DND-41 (cell line): Measurements from ENCODE around the gene RBM45.

Source experiments
- ATAC-seq: fragments of 200-7000 bp; cut with Tn5 transposase; 3 replicates; pipeline ENCODE4 v1.9.1; 2021; ENCODE audit warnings: low read depth; ENCODE audit not compliant: insufficient read depth
- DNase-seq: peaks from one replicate; pipeline ENCODE4 v3.0.0-alpha.2; 2020
- H2AFZ ChIP-seq: 2 replicates; pipeline ENCODE4 v1.6.0; 2012; ENCODE audit warnings: low read depth, low read length
- H3K27ac ChIP-seq: 2 replicates; pipeline ENCODE4 v1.5.1; 2012; ENCODE audit warnings: low read length, inconsistent platforms
- H3K27me3 ChIP-seq: fragments of 200-600 bp; sonication (generic); 2 replicates; pipeline ENCODE4 v1.6.0; 2012; ENCODE audit warnings: low read length, mild to moderate bottlenecking, inconsistent platforms; ENCODE audit not compliant: insufficient read depth, poor library complexity
- H3K36me3 ChIP-seq: 2 replicates; pipeline ENCODE4 v1.5.1; 2012; ENCODE audit warnings: low read length, inconsistent platforms; ENCODE audit not compliant: insufficient read depth
- H3K4me1 ChIP-seq: 2 replicates; pipeline ENCODE4 v1.5.1; 2012; ENCODE audit warnings: mild to moderate bottlenecking, low read length; ENCODE audit not compliant: insufficient read depth
- H3K4me2 ChIP-seq: 2 replicates; pipeline ENCODE4 v1.6.0; 2012; ENCODE audit warnings: mild to moderate bottlenecking, moderate library complexity, low read length, inconsistent platforms; ENCODE audit not compliant: insufficient read depth
- H3K4me3 ChIP-seq, 2 experiments: fragments of 200-600 bp in 1 of 2; shearing (Covaris generic) in 1 of 2; 2 replicates each; pipeline ENCODE4 v1.5.1; 2012 to 2016; ENCODE audit warnings: inconsistent platforms in 2 of 2, low read length in 2 of 2, mild to moderate bottlenecking in 2 of 2, low read depth in 1 of 2, moderate library complexity in 1 of 2
- H3K79me2 ChIP-seq: 2 replicates; pipeline ENCODE4 v1.6.0; 2012; ENCODE audit warnings: low read length, inconsistent platforms; ENCODE audit not compliant: insufficient read depth
- H3K9ac ChIP-seq: 2 replicates; pipeline ENCODE4 v1.6.0; 2012; ENCODE audit warnings: low read depth, mild to moderate bottlenecking, inconsistent platforms, low read length, moderate library complexity
- H3K9me3 ChIP-seq: 2 replicates; pipeline ENCODE4 v1.5.1; 2012; ENCODE audit warnings: low read length, moderate library complexity, mild to moderate bottlenecking, inconsistent platforms; ENCODE audit not compliant: insufficient read depth, severe bottlenecking
- H4K20me1 ChIP-seq: 2 replicates; pipeline ENCODE4 v1.6.0; 2012; ENCODE audit warnings: low read length; ENCODE audit not compliant: insufficient read depth
- CTCF ChIP-seq: IDR thresholded peaks from 2 replicates; pipeline ENCODE4 v1.5.1; 2012; ENCODE audit warnings: borderline replicate concordance, low read length, moderate library complexity, mild to moderate bottlenecking; ENCODE audit not compliant: poor library complexity, severe bottlenecking; ENCODE audit errors: extremely low read depth
- EZH2 ChIP-seq: IDR thresholded peaks from 3 replicates; pipeline ENCODE4 v1.6.1; 2012; ENCODE audit warnings: borderline replicate concordance, low read depth, mild to moderate bottlenecking, moderate library complexity, low read length, inconsistent platforms; ENCODE audit not compliant: severe bottlenecking

The RBM45 gene

DNA sequence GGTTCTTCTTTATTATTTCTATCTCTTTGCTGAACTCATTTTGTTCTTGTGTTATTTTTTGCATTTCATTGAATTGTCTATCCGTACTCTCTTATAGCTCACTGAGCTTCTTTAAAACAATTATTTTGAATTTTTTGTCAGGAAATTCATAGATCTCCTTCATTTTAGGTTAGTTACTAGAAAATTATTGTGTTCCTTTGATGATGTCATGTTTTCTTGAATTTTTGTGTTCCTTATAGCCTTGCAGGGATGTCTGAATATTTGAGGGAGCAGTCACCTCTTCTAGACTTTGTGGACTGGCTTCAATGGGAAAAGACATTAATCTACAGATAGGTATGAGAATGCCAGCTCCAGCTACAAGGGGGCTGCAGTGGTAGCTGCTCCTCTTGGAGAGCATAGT lies 61.4 kb downstream of the RBM45 start:
- no peaks in the 10 kb centered on the region for H3K27me3 ChIP-seq
- no peak overlapping the region for H2AFZ ChIP-seq
- ATAC-seq (no peak), DNase-seq (no peak)
- H3K9me3 ChIP-seq: no peaks in the 10 kb centered on the region
- no peaks in the 10 kb centered on the region for H3K4me1 ChIP-seq
- TF ChIP-seq CTCF (no peak), EZH2 (no peak)
- no peak overlapping the region for H3K27ac ChIP-seq
- H4K20me1 ChIP-seq: no peaks in the 10 kb centered on the region
- no peak overlapping the region for H3K4me2 ChIP-seq
- no peak overlapping the region for H3K4me3 ChIP-seq
- no peak overlapping the region for H3K9ac ChIP-seq
- no peaks in the 10 kb centered on the region for H3K79me2 ChIP-seq
- H3K36me3 ChIP-seq: no peaks in the 10 kb centered on the region

GRCh38 chr2:178177066-178177679 lies 64.9 kb downstream of the RBM45 start:
- no peaks in the 10 kb centered on the region for H3K27me3 ChIP-seq
- H3K4me2 ChIP-seq: no peak overlapping the region
- no peak for ATAC-seq
- no peak overlapping the region for H3K9ac ChIP-seq
- no peak for DNase-seq
- H3K9me3 ChIP-seq: no peaks in the 10 kb centered on the region
- no peak overlapping the region for H3K4me3 ChIP-seq
- H4K20me1 ChIP-seq: no peaks in the 10 kb centered on the region
- no peak overlapping the region for H3K27ac ChIP-seq
- no peaks in the 10 kb centered on the region for H3K36me3 ChIP-seq
- H3K4me1 ChIP-seq: no peaks in the 10 kb centered on the region
- TF ChIP-seq CTCF: no peak
- no peak for TF ChIP-seq EZH2
- no peak overlapping the region for H2AFZ ChIP-seq
- H3K79me2 ChIP-seq: no peaks in the 10 kb centered on the region
